Calu3 (cell line): ENCODE measurements around the gene MAJIN. TPM values are rescaled to one million over a fixed set of nuclear protein-coding genes. Genes with fewer than 3 reads are reported as not detected.
A peak's percentile ranks its signal among the peaks of the same experiment; 100 is the strongest.

ENCODE experiments used
- BruUV-seq: library from RNA; stranded (reverse); fragments of 400-500 nt; replicated peaks from 2 replicates; lab custom pipeline; 2021; lab: Mats Ljungman, UMichigan
- CTCF ChIA-PET: fragments of 300-600 bp; sonication (Branson Sonifier 250); formaldehyde crosslinking; loops from one replicate; lab custom pipeline; 2022; ENCODE audit warnings: antibody characterized with exemption; lab: Charles Lee
- DNase-seq: peaks from one replicate; pipeline ENCODE4 v3.0.0; 2022
- H3K27ac Mint-ChIP-seq: one replicate; pipeline ENCODE4 v1.8.0; 2022; ENCODE audit warnings: mixed read lengths; ENCODE audit not compliant: unreplicated experiment
- H3K27me3 Mint-ChIP-seq: one replicate; pipeline ENCODE4 v1.8.0; 2022; ENCODE audit warnings: mixed read lengths; ENCODE audit not compliant: unreplicated experiment
- H3K36me3 Mint-ChIP-seq: one replicate; pipeline ENCODE4 v1.8.0; 2022; ENCODE audit warnings: mild to moderate bottlenecking, moderate library complexity, mixed read lengths; ENCODE audit not compliant: insufficient read depth, unreplicated experiment
- H3K4me1 Mint-ChIP-seq: one replicate; pipeline ENCODE4 v1.8.0; 2022; ENCODE audit warnings: mild to moderate bottlenecking, low read depth, mixed read lengths; ENCODE audit not compliant: unreplicated experiment
- H3K4me3 Mint-ChIP-seq: one replicate; pipeline ENCODE4 v1.8.0; 2022; ENCODE audit warnings: mild to moderate bottlenecking, low read depth, moderate library complexity, mixed read lengths; ENCODE audit not compliant: unreplicated experiment
- H3K9me3 Mint-ChIP-seq: one replicate; pipeline ENCODE4 v1.8.0; 2022; ENCODE audit warnings: low read depth, mixed read lengths; ENCODE audit not compliant: unreplicated experiment
- intact Hi-C: fragments of 100-400 bp; cut with micrococcal nuclease; formaldehyde crosslinking; loops from one replicate; pipeline ENCODE4 v1.10.0; 2022; ENCODE audit not compliant: unreplicated experiment
- total RNA-seq: library from RNA; stranded (reverse); gene quantifications from 2 replicates; pipeline ENCODE4 v1.2.3, GENCODE V29; 2022
- TF ChIP-seq, protein P1 (sequence below): fragments of 200-600 bp; IDR thresholded peaks from one replicate; pipeline ENCODE4 v1.8.0; 2022; ENCODE audit warnings: antibody characterized with exemption; ENCODE audit not compliant: unreplicated experiment

The MAJIN gene
- total RNA-seq, 1 experiment from 2014 or later, result not detected

DNA sequence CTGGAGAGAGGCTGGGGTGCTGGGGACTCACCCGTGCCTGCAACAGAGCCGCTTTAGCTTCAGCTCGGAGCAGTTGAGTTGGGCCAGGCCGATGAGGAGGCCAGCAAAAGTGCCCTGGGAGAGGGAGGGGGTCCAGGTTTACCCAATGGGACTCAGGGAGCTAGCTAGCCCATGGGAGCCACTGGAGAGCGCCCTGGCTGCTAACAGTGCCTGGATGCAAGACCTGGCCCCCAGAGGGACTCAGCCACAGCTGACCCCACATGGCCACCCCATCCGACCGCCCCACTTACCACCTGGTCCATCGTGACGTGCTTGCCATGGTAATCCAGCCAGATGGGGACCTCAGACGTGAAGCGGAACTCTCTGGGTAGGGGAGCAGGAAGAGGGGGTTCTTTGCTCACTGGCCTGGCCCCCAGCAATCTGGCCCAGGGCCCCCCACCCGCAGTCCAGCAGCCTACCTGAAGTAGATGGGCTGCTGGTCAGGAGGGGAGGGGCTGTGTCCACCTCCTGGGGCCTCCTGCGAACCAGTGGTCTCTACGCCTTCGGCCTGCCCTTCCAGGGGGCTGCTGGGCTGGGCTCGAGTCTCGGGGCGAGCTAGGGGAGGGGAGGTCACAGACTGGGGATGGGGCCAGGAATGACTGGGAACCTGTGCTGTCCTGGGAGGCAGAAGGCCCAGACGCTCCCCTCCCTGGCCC is 74.4 kb downstream of the MAJIN start:
- CTCF ChIA-PET, result interaction anchor here (0.9 kb wide), 1 partner anchor 31 kb away, joined by 3 read pairs; no protein-coding TSS in a partner anchor
- no peak for DNase-seq
- TF ChIP-seq, protein P1, sequence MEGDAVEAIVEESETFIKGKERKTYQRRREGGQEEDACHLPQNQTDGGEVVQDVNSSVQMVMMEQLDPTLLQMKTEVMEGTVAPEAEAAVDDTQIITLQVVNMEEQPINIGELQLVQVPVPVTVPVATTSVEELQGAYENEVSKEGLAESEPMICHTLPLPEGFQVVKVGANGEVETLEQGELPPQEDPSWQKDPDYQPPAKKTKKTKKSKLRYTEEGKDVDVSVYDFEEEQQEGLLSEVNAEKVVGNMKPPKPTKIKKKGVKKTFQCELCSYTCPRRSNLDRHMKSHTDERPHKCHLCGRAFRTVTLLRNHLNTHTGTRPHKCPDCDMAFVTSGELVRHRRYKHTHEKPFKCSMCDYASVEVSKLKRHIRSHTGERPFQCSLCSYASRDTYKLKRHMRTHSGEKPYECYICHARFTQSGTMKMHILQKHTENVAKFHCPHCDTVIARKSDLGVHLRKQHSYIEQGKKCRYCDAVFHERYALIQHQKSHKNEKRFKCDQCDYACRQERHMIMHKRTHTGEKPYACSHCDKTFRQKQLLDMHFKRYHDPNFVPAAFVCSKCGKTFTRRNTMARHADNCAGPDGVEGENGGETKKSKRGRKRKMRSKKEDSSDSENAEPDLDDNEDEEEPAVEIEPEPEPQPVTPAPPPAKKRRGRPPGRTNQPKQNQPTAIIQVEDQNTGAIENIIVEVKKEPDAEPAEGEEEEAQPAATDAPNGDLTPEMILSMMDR, result no peak
- BruUV-seq, result no TSS peak
- Mint-ChIP-seq H3K27me3 (no peaks in the 10 kb centered on the region), H3K4me1 (peaks cover 16% of the 10 kb centered on the region), H3K36me3 (peaks cover 59% of the 10 kb centered on the region), H3K27ac (no peak overlapping the region), H3K4me3 (no peak overlapping the region), H3K9me3 (no peaks in the 10 kb centered on the region)
- intact Hi-C loops, result no loop called here

DNA sequence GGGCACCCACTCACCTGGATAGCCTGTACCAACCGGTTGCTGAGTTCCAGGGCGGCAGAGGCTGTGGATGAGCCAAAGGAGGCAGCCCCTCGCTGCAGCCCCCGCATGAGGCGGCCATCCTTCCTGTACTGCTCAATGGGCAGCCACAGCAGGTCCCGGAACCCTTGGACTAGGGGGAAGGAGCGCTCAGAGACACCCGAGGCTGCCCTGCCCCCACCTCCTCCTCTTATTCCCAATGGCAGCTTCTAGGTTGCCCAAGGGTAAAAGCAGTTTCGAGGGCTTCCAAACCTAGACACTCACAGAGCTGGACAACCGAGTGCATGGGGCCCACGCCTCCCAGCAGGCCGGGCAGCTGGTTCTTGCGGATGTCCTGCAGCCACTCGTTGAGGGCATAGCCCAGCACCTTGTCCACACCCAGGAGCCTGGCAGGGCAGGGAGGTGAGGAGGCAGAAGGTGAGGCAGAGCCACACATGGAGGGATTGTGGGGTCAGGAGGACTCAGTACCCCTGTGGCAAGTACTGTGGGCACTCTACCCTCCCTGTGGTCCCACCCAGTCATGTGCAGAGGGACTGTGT is 75.4 kb downstream of the MAJIN start:
- no TSS peak for BruUV-seq
- CTCF ChIA-PET, result interaction anchor here (0.6 kb wide), 1 partner anchor 48 kb away, joined by 4 read pairs; no protein-coding TSS in a partner anchor
- TF ChIP-seq, protein P1, result no peak

DNA sequence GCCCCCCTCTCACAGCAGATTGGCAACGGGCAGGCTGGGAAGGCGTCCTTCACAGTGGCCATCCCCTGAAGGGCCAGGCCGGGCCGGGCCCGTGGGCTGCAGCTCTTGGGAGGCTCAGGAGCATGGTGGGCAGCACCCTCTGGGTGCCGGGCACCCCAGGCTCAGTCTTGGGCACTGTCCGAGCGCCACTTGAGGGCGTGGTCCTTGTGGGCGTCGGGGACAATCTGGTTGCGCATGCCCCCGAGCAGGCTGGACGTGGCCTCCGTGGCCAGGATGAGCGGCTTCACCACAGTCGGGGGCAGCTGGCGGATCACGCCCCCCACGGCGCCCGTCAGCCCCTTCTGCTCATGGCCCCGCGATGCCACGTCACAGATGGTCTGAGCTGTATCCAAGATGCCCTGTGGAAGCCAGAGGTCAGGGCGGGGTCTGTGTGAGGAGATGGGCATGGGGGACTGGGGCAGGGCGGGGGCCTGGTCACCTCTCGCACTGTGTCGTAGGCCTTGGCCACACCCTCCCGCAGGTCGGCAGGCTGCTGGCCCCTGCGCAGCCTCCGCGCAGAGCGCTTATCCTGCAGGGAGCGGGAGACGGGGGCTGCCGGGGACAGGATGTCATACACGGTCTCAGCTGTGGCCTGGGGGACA is 77.0 kb downstream of the MAJIN start:
- H3K4me3 Mint-ChIP-seq, result peak overlapping the region; percentile 7
- peaks cover 35% of the 10 kb centered on the region for H3K4me1 Mint-ChIP-seq
- no peaks in the 10 kb centered on the region for H3K27me3 Mint-ChIP-seq
- H3K9me3 Mint-ChIP-seq, result no peaks in the 10 kb centered on the region
- no TSS peak for BruUV-seq
- peaks cover 67% of the 10 kb centered on the region for H3K36me3 Mint-ChIP-seq
- TF ChIP-seq, protein P1, result no peak
- no peak overlapping the region for H3K27ac Mint-ChIP-seq
- intact Hi-C loops, result loop anchor here (2.0 kb wide), 1 partner anchor 40 kb away; no protein-coding TSS in a partner anchor
- DNase-seq, result no peak
- CTCF ChIA-PET, result interaction anchor here (3.5 kb wide), 1 partner anchor 47 kb away, joined by 25 read pairs; no protein-coding TSS in a partner anchor

More for the DNA sequence above, 75.4 kb downstream of the MAJIN start:
- Mint-ChIP-seq H3K4me3 (no peak overlapping the region), H3K9me3 (no peaks in the 10 kb centered on the region), H3K27me3 (no peaks in the 10 kb centered on the region), H3K36me3 (peaks cover 62% of the 10 kb centered on the region), H3K27ac (no peak overlapping the region), H3K4me1 (peaks cover 26% of the 10 kb centered on the region)
- intact Hi-C loops, result no loop called here
- no peak for DNase-seq

DNA sequence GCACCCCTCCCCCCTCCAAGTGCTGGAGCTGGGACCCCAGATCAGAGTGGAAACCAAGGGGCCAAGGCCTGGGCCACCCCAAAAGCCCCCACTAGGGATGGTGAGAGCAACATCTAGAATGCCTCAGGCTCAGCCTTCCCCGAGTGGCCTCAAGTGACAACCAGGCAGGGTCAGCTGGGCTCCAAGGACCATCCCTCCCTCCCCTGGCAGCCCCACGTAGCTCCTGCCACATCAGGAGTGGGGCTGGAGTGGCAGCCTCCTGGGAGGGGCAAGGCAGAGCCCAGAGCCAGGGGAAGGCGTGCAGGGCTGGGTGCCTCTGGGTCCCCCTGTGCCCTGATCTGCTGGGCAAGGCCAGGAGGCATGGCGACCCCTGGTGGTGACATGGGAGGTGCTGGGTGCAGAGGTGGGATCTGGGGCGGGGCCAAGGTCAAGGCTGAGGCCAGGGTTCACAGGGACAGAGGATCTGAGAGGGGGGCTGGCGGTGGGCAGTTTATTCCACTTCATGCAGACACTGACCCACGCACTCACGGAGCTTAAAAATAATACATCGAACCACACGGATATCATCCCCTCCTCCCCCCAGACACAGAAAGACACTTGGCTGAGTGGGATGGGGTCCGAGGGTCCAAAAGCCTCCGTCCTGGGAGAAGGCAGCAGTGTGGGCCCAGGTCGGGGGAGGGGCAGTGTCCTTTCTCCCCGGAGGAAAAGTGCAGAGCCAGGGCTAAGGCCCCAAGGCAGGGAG is 77.7 kb downstream of the MAJIN start:
- DNase-seq, result peak; percentile 93
- TF ChIP-seq, protein P1, result peak; percentile 87
- no peaks in the 10 kb centered on the region for H3K9me3 Mint-ChIP-seq
- peak overlapping the region; percentile 7 for H3K4me3 Mint-ChIP-seq
- CTCF ChIA-PET, result interaction anchor here (1.0 to 3.5 kb wide), 3 partner anchors 25 to 85 kb away, joined by 3 to 25 read pairs (median 3); no protein-coding TSS in a partner anchor
- peaks cover 32% of the 10 kb centered on the region for H3K4me1 Mint-ChIP-seq
- peaks cover 62% of the 10 kb centered on the region for H3K36me3 Mint-ChIP-seq
- intact Hi-C loops, result loop anchor here (2.0 kb wide), 1 partner anchor 39 kb away; no protein-coding TSS in a partner anchor
- no peak overlapping the region for H3K27ac Mint-ChIP-seq
- BruUV-seq, result no TSS peak
- no peaks in the 10 kb centered on the region for H3K27me3 Mint-ChIP-seq
